Endodermal cell (in vitro differentiated cells): ENCODE data around the gene CCDC68. TPM values are rescaled to one million over a fixed set of nuclear protein-coding genes. Genes with fewer than 3 reads are reported as not detected.

Source experiments
- DNase-seq: peaks from one replicate; pipeline ENCODE4 v3.0.0-alpha.2; 2017
- H3K27ac ChIP-seq: 2 replicates; pipeline ENCODE4 v1.5.1; 2013; ENCODE audit warnings: mild to moderate bottlenecking, low read depth, low read length, moderate library complexity
- H3K27me3 ChIP-seq: 2 replicates; pipeline ENCODE4 v1.6.1; 2013; ENCODE audit warnings: mild to moderate bottlenecking, low read length, moderate library complexity; ENCODE audit not compliant: insufficient read depth, control insufficient read depth, poor library complexity, severe bottlenecking
- H3K36me3 ChIP-seq: 2 replicates; pipeline ENCODE4 v1.7.0; 2013; ENCODE audit warnings: mild to moderate bottlenecking, low read length, moderate library complexity; ENCODE audit not compliant: control insufficient read depth, insufficient read depth
- H3K4me1 ChIP-seq: one replicate; pipeline ENCODE4 v1.7.0; 2013; ENCODE audit warnings: low read length; ENCODE audit not compliant: control insufficient read depth, insufficient read depth
- H3K4me3 ChIP-seq: 2 replicates; pipeline ENCODE4 v1.5.1; 2013; ENCODE audit warnings: mild to moderate bottlenecking, low read length, moderate library complexity
- H3K9ac ChIP-seq: 2 replicates; pipeline ENCODE4 v1.6.1; 2013; ENCODE audit warnings: mild to moderate bottlenecking, low read length, moderate library complexity; ENCODE audit not compliant: poor library complexity, severe bottlenecking; ENCODE audit errors: extremely low read depth
- H3K9me3 ChIP-seq: 2 replicates; pipeline ENCODE4 v1.6.1; 2013; ENCODE audit warnings: mild to moderate bottlenecking, low read length, moderate library complexity; ENCODE audit not compliant: control insufficient read depth
- H3K27ac Mint-ChIP-seq: 2 replicates; pipeline ENCODE4 v1.8.0; 2020; ENCODE audit warnings: mixed read lengths
- H3K27me3 Mint-ChIP-seq: 2 replicates; pipeline ENCODE4 v1.8.0; 2021; ENCODE audit warnings: mild to moderate bottlenecking, mixed read lengths; ENCODE audit not compliant: insufficient read depth
- H3K36me3 Mint-ChIP-seq: 2 replicates; pipeline ENCODE4 v1.8.0; 2020; ENCODE audit warnings: low read depth, mixed read lengths
- H3K4me1 Mint-ChIP-seq: 2 replicates; pipeline ENCODE4 v1.8.0; 2020; ENCODE audit warnings: mixed read lengths
- H3K4me3 Mint-ChIP-seq: 2 replicates; pipeline ENCODE4 v1.8.0; 2020; ENCODE audit warnings: mild to moderate bottlenecking, moderate library complexity, mixed read lengths
- H3K9me3 Mint-ChIP-seq: 2 replicates; pipeline ENCODE4 v1.8.0; 2020; ENCODE audit warnings: mild to moderate bottlenecking, mixed read lengths
- CTCF ChIP-seq: fragments of 200-600 bp; sonication (generic); conservative IDR thresholded peaks from 2 replicates; pipeline ENCODE4 v1.5.0; 2021; ENCODE audit warnings: antibody characterized with exemption, mild to moderate bottlenecking
- WGBS, 2 experiments: methylation state at CpG; one replicate each; pipeline versions ENCODE4 v1.1.5 to v1.1.7; 2013; ENCODE audit warnings: missing lambda C conversion rate in 2 of 2, mixed read lengths in 1 of 2; ENCODE audit not compliant: insufficient coverage in 1 of 2, insufficient read length in 1 of 2; 5-methylcytosine and 5-hydroxymethylcytosine counted together
- total RNA-seq, 2 donors: library from RNA; stranded (reverse); fragmentation: NEBNext Ultra II Directional in 1 of 2; extraction: Animal tissue kit (Norgen Biotek cat#: 25700) in 1 of 2; gene quantifications; 2 replicates in 1 of 2; 3 replicates in 1 of 2; pipeline ENCODE4 v1.2.1, GENCODE V29; 2021

The CCDC68 gene
- total RNA-seq, 2 donors from 2014 or later = 0.53 to 0.80 TPM

GRCh38 chr18:54981076-54981475, 21.8 kb upstream of the CCDC68 start:
- no peak for DNase-seq
- Mint-ChIP-seq H3K4me1 (peaks cover 6% of the 10 kb centered on the region), H3K27me3 (no peaks in the 10 kb centered on the region), H3K36me3 (no peaks in the 10 kb centered on the region), H3K9me3 (no peaks in the 10 kb centered on the region), H3K4me3 (no peak overlapping the region), H3K27ac (no peak overlapping the region)
- no peak overlapping the region for H3K4me3 ChIP-seq
- H3K9me3 ChIP-seq = no peaks in the 10 kb centered on the region
- 96 to 100% methylated on average over 1 of the region's 1 CpG for WGBS, 2 experiments
- H3K9ac ChIP-seq = no peak overlapping the region
- H3K27me3 ChIP-seq = no peaks in the 10 kb centered on the region
- H3K36me3 ChIP-seq = no peaks in the 10 kb centered on the region
- TF ChIP-seq CTCF = no peak
- H3K4me1 ChIP-seq = no peaks in the 10 kb centered on the region
- no peak overlapping the region for H3K27ac ChIP-seq

DNA sequence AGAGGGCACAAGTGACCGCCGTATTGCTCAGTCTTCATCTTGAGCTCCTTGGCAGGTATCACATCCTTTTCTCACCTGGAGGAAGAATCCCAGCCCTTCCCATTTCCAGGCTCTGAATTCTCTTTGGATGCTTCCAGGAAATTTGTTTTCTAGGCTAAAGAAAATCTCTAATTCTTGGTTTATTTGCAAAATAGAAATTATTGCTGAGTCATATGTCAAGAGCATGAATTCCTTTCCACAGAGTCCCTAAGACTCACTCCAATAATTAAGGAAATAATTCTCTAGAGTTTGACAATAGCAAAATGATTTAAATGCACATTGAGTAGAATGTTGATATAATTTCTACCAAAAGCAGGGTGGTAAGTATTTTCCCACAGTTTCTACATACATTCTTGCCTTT, 16.3 kb upstream of the CCDC68 start:
- Mint-ChIP-seq H3K27ac (no peak overlapping the region), H3K4me1 (no peaks in the 10 kb centered on the region), H3K36me3 (no peaks in the 10 kb centered on the region), H3K9me3 (no peaks in the 10 kb centered on the region), H3K27me3 (no peaks in the 10 kb centered on the region), H3K4me3 (no peak overlapping the region)
- no peaks in the 10 kb centered on the region for H3K36me3 ChIP-seq
- no peaks in the 10 kb centered on the region for H3K4me1 ChIP-seq
- H3K27me3 ChIP-seq = no peaks in the 10 kb centered on the region
- H3K27ac ChIP-seq = no peak overlapping the region
- no peaks in the 10 kb centered on the region for H3K9me3 ChIP-seq
- no peak for DNase-seq
- TF ChIP-seq CTCF = no peak
- no peak overlapping the region for H3K9ac ChIP-seq
- H3K4me3 ChIP-seq = no peak overlapping the region
- WGBS, 2 experiments = 97 to 100% methylated on average over 2 of the region's 2 CpGs

- no peak overlapping the region for H3K27ac Mint-ChIP-seq
These were observed 13.8 kb upstream of the CCDC68 start for GRCh38 chr18:54973046-54973445.

More at GRCh38 chr18:54973046-54973445, 13.8 kb upstream of the CCDC68 start:
- Histone ChIP-seq H3K9me3 (no peaks in the 10 kb centered on the region), H3K27ac (no peak overlapping the region), H3K4me1 (no peaks in the 10 kb centered on the region), H3K27me3 (no peaks in the 10 kb centered on the region), H3K4me3 (no peak overlapping the region), H3K36me3 (no peaks in the 10 kb centered on the region), H3K9ac (no peak overlapping the region)
- no peak for TF ChIP-seq CTCF
- Mint-ChIP-seq H3K9me3 (no peaks in the 10 kb centered on the region), H3K4me1 (no peaks in the 10 kb centered on the region), H3K36me3 (no peaks in the 10 kb centered on the region), H3K27me3 (no peaks in the 10 kb centered on the region), H3K4me3 (no peak overlapping the region)
- WGBS, 2 experiments = 86 to 92% methylated on average over 7 of the region's 7 CpGs
- no peak for DNase-seq
